Liver (tissue), 9 donors: ENCODE results near the gene GDF2. TPM values are rescaled to one million over a fixed set of nuclear protein-coding genes. Genes with fewer than 3 reads are reported as not detected.

Experiments
- DNase-seq: peaks from one replicate; pipeline ENCODE4 v3.0.0-alpha.2; 2017; ENCODE audit warnings: low spot score
- H3K27ac ChIP-seq, 2 donors: one replicate each; pipeline ENCODE4 v1.7.0; 2013; ENCODE audit warnings: inconsistent platforms in 2 of 2, low read length in 2 of 2, control low read depth in 1 of 2, low read depth in 1 of 2, mild to moderate bottlenecking in 1 of 2
- H3K27me3 ChIP-seq, 4 donors: one replicate each; pipeline versions ENCODE4 v1.6.1 to v1.7.0; 2013; ENCODE audit warnings: low read length in 3 of 4, inconsistent platforms in 1 of 4, mild to moderate bottlenecking in 1 of 4, moderate library complexity in 1 of 4; ENCODE audit not compliant: control insufficient read depth in 4 of 4, insufficient read depth in 4 of 4
- H3K36me3 ChIP-seq, 4 donors: one replicate each; pipeline versions ENCODE4 v1.6.1 to v1.7.0; 2013; ENCODE audit warnings: low read length in 3 of 4, mild to moderate bottlenecking in 3 of 4, low read depth in 1 of 4, moderate library complexity in 1 of 4; ENCODE audit not compliant: control insufficient read depth in 4 of 4, insufficient read depth in 3 of 4
- H3K4me1 ChIP-seq, 4 donors: one replicate each; pipeline versions ENCODE4 v1.6.1 to v1.7.0; 2013; ENCODE audit warnings: low read length in 3 of 4, mild to moderate bottlenecking in 3 of 4, moderate library complexity in 1 of 4; ENCODE audit not compliant: control insufficient read depth in 4 of 4, insufficient read depth in 4 of 4
- H3K4me3 ChIP-seq, 3 donors: one replicate each; pipeline versions ENCODE4 v1.6.1 to v1.7.0; 2013; ENCODE audit warnings: low read length in 3 of 3, control low read depth in 1 of 3, low read depth in 1 of 3, mild to moderate bottlenecking in 1 of 3
- H3K9ac ChIP-seq, 2 donors: one replicate each; pipeline ENCODE4 v1.7.0; 2013; ENCODE audit warnings: low read length in 2 of 2, mild to moderate bottlenecking in 2 of 2, moderate library complexity in 2 of 2, control low read depth in 1 of 2, low read depth in 1 of 2
- H3K9me3 ChIP-seq, 4 donors: one replicate each; pipeline versions ENCODE4 v1.6.1 to v1.7.0; 2013; ENCODE audit warnings: low read length in 3 of 4; ENCODE audit not compliant: control insufficient read depth in 4 of 4
- EGR1 ChIP-seq, 2 donors: IDR thresholded peaks; 2 replicates each; pipeline ENCODE4 v1.6.1; 2016 to 2018; ENCODE audit warnings: antibody characterized with exemption in 2 of 2, low read depth in 2 of 2
- FOXA1 ChIP-seq: IDR thresholded peaks from 2 replicates; pipeline ENCODE4 v1.6.1; 2016; ENCODE audit warnings: antibody characterized with exemption
- FOXA2 ChIP-seq: IDR thresholded peaks from 2 replicates; pipeline ENCODE4 v1.6.1; 2016; ENCODE audit warnings: antibody characterized with exemption
- GABPA ChIP-seq, 2 donors: IDR thresholded peaks in 1 of 2; conservative IDR thresholded peaks in 1 of 2; 2 replicates each; pipeline ENCODE4 v1.6.1; 2016; ENCODE audit warnings: antibody characterized with exemption in 2 of 2, mild to moderate bottlenecking in 1 of 2, moderate library complexity in 1 of 2
- HNF4A ChIP-seq, 2 donors: conservative IDR thresholded peaks; 2 replicates each; pipeline ENCODE4 v1.6.1; 2016; ENCODE audit warnings: antibody characterized with exemption in 2 of 2, mild to moderate bottlenecking in 2 of 2
- JUND ChIP-seq, 2 donors: IDR thresholded peaks; 2 replicates each; pipeline ENCODE4 v1.6.1; 2016; ENCODE audit warnings: antibody characterized with exemption in 2 of 2
- NR2F2 ChIP-seq: IDR thresholded peaks from 2 replicates; pipeline ENCODE4 v1.6.1; 2016; ENCODE audit warnings: antibody characterized with exemption
- RAD21 ChIP-seq, 2 donors: IDR thresholded peaks; 2 replicates each; pipeline ENCODE4 v1.6.1; 2016; ENCODE audit warnings: antibody characterized with exemption in 2 of 2, mild to moderate bottlenecking in 2 of 2
- RXRA ChIP-seq, 2 donors: IDR thresholded peaks; 2 replicates each; pipeline ENCODE4 v1.6.1; 2017 to 2018; ENCODE audit warnings: antibody characterized with exemption in 2 of 2, mild to moderate bottlenecking in 1 of 2
- SP1 ChIP-seq: IDR thresholded peaks from 2 replicates; pipeline ENCODE4 v1.6.1; 2018; ENCODE audit warnings: antibody characterized with exemption, mild to moderate bottlenecking
- TAF1 ChIP-seq: conservative IDR thresholded peaks from 2 replicates; pipeline ENCODE4 v1.6.1; 2016; ENCODE audit warnings: antibody characterized with exemption, mild to moderate bottlenecking
- YY1 ChIP-seq: IDR thresholded peaks from 2 replicates; pipeline ENCODE4 v1.6.1; 2016; ENCODE audit warnings: antibody characterized with exemption, mild to moderate bottlenecking
- WGBS: extraction: QIAGEN DNeasy Blood & Tissue Kit; methylation state at CpG from one replicate; pipeline ENCODE4 v1.1.7; 2013; 5-methylcytosine and 5-hydroxymethylcytosine counted together
- polyA plus RNA-seq, 2 donors: library from polyadenylated mRNA; stranded (reverse) in 1 of 2; unstranded in 1 of 2; fragments of 200-250 nt in 1 of 2; fragments of >200 nt in 1 of 2; fragmentation: Nextera tagmentation in 1 of 2; extraction: Ambion mirVana in 1 of 2; gene quantifications; one replicate each; pipeline versions ENCODE4 v1.2.1 to v1.2.3, GENCODE V29; 2013 to 2015
- total RNA-seq, 2 donors: library from RNA; depleted of rRNA; stranded (reverse); fragments of >200 nt; gene quantifications; one replicate each; pipeline ENCODE4 v1.2.3, GENCODE V29; 2014
- TF ChIP-seq, protein P1 (sequence below): IDR thresholded peaks from 2 replicates; pipeline ENCODE4 v1.6.1; 2016; ENCODE audit warnings: antibody characterized with exemption
- TF ChIP-seq, protein P2 (sequence below): IDR thresholded peaks from 2 replicates; pipeline ENCODE4 v1.6.1; 2016; ENCODE audit warnings: antibody characterized with exemption, mild to moderate bottlenecking
- donor health status: healthy.
- donor health status: healthy.
- donor health status: healthy.
- donor health status: healthy.
- donor health status: healthy.

Gene GDF2
- total RNA-seq, result 10 to 100 TPM in 1 of 2 donors, 1 to 10 TPM in 1; 8.5 to 26.9 TPM
- polyA plus RNA-seq, result 10 to 100 TPM in 1 of 2 donors, 1 to 10 TPM in 1; 5.6 to 20.5 TPM

DNA sequence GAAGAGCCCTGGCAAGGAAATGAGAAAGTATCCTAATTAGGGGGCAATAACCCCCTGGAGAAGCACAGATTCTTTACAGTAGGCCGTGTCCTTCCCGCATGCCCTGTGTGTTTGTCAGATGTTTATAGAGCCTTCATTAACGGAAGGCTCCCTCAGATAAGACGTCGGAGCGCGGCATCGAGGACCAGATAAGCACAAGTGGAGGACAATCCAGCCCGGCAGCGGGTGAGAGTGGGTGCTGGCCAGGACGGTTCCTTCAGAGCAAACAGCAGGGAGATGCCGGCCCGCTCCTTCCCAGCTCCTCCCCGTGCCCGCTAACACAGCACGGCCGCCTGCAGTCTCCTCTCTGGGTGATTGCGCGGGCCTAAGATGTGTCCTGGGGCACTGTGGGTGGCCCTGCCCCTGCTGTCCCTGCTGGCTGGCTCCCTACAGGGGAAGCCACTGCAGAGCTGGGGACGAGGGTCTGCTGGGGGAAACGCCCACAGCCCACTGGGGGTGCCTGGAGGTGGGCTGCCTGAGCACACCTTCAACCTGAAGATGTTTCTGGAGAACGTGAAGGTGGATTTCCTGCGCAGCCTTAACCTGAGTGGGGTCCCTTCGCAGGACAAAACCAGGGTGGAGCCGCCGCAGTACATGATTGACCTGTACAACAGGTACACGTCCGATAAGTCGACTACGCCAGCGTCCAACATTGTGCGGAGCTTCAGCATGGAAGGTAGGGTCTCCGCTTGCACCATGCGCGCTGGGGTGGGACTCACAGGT, at the start of gene GDF2:
Gene GDF2 (plus strand): TSS at position 155 of the 762 bp plus-strand sequence. CDS start 215 bp downstream, at position 370.
- peak within 1 kb of the TSS in 2 of 3 donors; percentile 2 to 14 for H3K4me3 ChIP-seq
- DNase-seq, result no peak
- WGBS, result 74% methylated on average over 35 of the region's 35 CpGs

DNA sequence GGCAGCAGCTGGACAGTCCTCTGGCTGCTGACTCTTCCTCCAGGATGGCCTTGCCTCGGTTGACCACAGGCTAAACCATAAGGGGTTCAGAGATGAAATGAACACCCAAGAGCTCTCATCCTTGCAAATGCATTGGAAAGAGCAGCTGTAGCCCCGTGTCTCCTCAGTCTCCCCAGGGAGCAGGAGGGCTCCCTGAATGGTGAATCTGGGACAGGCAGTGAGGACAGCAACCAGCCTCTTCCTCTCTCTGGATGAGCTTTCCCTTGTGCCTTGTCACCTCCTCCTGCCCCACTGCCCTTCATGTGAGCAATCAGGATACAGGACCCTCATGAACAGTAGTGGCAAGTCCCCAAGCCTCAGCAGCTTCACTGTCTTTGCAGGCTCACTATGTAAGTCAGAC, 46.2 kb upstream of the GDF2 start:
- 77% methylated on average over 2 of the region's 2 CpGs for WGBS
- Histone ChIP-seq H3K36me3 (no peaks in the 10 kb centered on the region), H3K4me3 (no peak overlapping the region), H3K27me3 (peaks cover 0 to 4% (median 0%) of the 10 kb centered on the region in 4 donors), H3K27ac (no peak overlapping the region), H3K9me3 (peaks cover 0 to 6% (median 2%) of the 10 kb centered on the region in 4 donors), H3K9ac (no peak overlapping the region), H3K4me1 (no peaks in the 10 kb centered on the region)
- no peak for DNase-seq
- TF ChIP-seq NR2F2 (no peak), TAF1 (no peak), FOXA1 (no peak), JUND (IDR thresholded peaks at IDR 0.05) (no peak), EGR1 (IDR thresholded peaks at IDR 0.05; ENCODE audit: low read depth in 2 of 2) (no peak), GABPA (IDR thresholded peaks at IDR 0.05 in 1 of 2, conservative IDR thresholded peaks at IDR 0.05 in 1 of 2) (no peak), FOXA2 (no peak), RAD21 (IDR thresholded peaks at IDR 0.05) (no peak), HNF4A (conservative IDR thresholded peaks at IDR 0.05) (no peak), YY1 (no peak)
- TF ChIP-seq, protein P1, sequence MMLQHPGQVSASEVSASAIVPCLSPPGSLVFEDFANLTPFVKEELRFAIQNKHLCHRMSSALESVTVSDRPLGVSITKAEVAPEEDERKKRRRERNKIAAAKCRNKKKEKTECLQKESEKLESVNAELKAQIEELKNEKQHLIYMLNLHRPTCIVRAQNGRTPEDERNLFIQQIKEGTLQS, result no peak
- TF ChIP-seq, protein P2, sequence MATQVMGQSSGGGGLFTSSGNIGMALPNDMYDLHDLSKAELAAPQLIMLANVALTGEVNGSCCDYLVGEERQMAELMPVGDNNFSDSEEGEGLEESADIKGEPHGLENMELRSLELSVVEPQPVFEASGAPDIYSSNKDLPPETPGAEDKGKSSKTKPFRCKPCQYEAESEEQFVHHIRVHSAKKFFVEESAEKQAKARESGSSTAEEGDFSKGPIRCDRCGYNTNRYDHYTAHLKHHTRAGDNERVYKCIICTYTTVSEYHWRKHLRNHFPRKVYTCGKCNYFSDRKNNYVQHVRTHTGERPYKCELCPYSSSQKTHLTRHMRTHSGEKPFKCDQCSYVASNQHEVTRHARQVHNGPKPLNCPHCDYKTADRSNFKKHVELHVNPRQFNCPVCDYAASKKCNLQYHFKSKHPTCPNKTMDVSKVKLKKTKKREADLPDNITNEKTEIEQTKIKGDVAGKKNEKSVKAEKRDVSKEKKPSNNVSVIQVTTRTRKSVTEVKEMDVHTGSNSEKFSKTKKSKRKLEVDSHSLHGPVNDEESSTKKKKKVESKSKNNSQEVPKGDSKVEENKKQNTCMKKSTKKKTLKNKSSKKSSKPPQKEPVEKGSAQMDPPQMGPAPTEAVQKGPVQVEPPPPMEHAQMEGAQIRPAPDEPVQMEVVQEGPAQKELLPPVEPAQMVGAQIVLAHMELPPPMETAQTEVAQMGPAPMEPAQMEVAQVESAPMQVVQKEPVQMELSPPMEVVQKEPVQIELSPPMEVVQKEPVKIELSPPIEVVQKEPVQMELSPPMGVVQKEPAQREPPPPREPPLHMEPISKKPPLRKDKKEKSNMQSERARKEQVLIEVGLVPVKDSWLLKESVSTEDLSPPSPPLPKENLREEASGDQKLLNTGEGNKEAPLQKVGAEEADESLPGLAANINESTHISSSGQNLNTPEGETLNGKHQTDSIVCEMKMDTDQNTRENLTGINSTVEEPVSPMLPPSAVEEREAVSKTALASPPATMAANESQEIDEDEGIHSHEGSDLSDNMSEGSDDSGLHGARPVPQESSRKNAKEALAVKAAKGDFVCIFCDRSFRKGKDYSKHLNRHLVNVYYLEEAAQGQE, result no peak

More for the DNA sequence above, at the start of gene GDF2:
- Histone ChIP-seq H3K27ac (peak within 1 kb of the TSS; percentile 62 to 67), H3K4me1 (no peaks in the 10 kb centered on the region), H3K9ac (no peak within 1 kb of the TSS), H3K9me3 (no peaks in the 10 kb centered on the region), H3K36me3 (no peaks in the 10 kb centered on the region), H3K27me3 (no peaks in the 10 kb centered on the region)
- peak; percentile 49 for TF ChIP-seq NR2F2
- TF ChIP-seq SP1, result peak; percentile 8
- TF ChIP-seq HNF4A (conservative IDR thresholded peaks at IDR 0.05), result no peak
- peak; percentile 64 to 72 for TF ChIP-seq RXRA (IDR thresholded peaks at IDR 0.05)
